Naive B cell (primary cell): ENCODE data around the gene CD1B. TPM values are rescaled to one million over a fixed set of nuclear protein-coding genes. Genes with fewer than 3 reads are reported as not detected.
A peak's percentile ranks its signal among the peaks of the same experiment; 100 is the strongest.
"Not testable (repeated sequence)": the region's sequence is repeated elsewhere in the genome, so short reads cannot be mapped to it uniquely, and the experiment has no call there.

Experiments
- ATAC-seq, 2 donors: fragments of 150-1000 bp; cut with Tn5 transposase; 2 replicates each; pipeline ENCODE4 v1.10.0; 2021; ENCODE audit warnings: low read depth in 2 of 2, mild to moderate bottlenecking in 2 of 2, moderate library complexity in 2 of 2
- DNase-seq: peaks from one replicate; pipeline ENCODE4 v3.0.0; 2022
- H3K27ac Mint-ChIP-seq, 6 donors: one replicate each; pipeline ENCODE4 v1.8.0; 2020 to 2022; ENCODE audit warnings: mild to moderate bottlenecking in 6 of 6, mixed read lengths in 6 of 6, moderate library complexity in 5 of 6, inconsistent platforms in 2 of 6
- H3K27me3 Mint-ChIP-seq, 3 donors: one replicate each; pipeline ENCODE4 v1.8.0; 2021 to 2022; ENCODE audit warnings: mixed read lengths in 3 of 3, mild to moderate bottlenecking in 1 of 3
- H3K36me3 Mint-ChIP-seq, 2 donors: one replicate each; pipeline ENCODE4 v1.8.0; 2020 to 2022; ENCODE audit warnings: mixed read lengths in 2 of 2, inconsistent platforms in 1 of 2, mild to moderate bottlenecking in 1 of 2
- H3K4me1 Mint-ChIP-seq, 3 donors: one replicate each; pipeline ENCODE4 v1.8.0; 2020 to 2022; ENCODE audit warnings: mixed read lengths in 3 of 3, inconsistent platforms in 1 of 3, mild to moderate bottlenecking in 1 of 3, moderate library complexity in 1 of 3
- H3K4me3 Mint-ChIP-seq, 8 donors: one replicate each; pipeline ENCODE4 v1.8.0; 2020 to 2022; ENCODE audit warnings: mild to moderate bottlenecking in 8 of 8, mixed read lengths in 8 of 8, moderate library complexity in 8 of 8, inconsistent platforms in 2 of 8
- H3K9me3 Mint-ChIP-seq, 7 donors: one replicate each; pipeline ENCODE4 v1.8.0; 2020 to 2022; ENCODE audit warnings: mixed read lengths in 7 of 7, mild to moderate bottlenecking in 5 of 7, inconsistent platforms in 2 of 7, moderate library complexity in 1 of 7
- polyA plus RNA-seq, 6 donors: library from polyadenylated mRNA; unstranded; fragments of 300-500 nt; fragmentation: Illumina TruSeq; gene quantifications; one replicate each; pipeline ENCODE4 v1.2.3, GENCODE V29; 2021; ENCODE audit warnings: low read depth in 6 of 6

Gene CD1B
- polyA plus RNA-seq = not detected

DNA sequence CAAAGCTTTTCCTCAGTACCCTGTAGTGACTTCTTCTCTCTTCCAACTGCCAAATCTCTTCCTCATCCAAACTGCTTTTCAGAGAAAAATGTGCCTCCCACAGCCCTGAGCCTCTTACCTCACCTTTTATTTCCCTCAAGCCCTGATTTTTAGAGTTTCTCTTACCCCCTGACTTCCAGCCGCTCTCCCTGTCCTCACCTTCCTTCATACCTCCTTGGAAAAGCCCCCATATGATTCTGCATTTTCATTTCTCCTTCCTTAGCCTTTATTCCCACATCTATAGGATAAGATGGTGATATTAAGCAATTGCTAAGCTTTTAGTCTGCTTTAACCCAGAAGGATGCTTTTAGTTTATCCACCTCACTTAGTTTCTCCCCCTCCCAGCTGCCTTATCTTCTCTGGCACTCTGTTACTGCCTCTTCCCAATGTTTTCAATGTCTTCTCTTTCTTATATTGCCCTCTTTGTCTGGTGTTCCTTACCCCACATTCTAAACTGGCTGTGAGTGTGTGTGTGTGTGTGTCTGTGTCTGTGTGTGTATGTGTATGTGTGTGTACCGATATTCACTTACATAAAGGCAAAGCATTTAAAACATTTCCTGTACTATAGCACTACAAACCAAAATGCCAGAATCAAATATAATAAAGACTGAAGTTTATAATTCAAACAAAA lies at the start of gene CD1B:
TSS of gene CD1B (minus strand) at position 51 of the 670 bp plus-strand sequence. CDS start 108 bp downstream, outside the sequence.
- no peaks in the 10 kb centered on the region for H3K27me3 Mint-ChIP-seq
- no peak within 1 kb of the TSS for H3K4me3 Mint-ChIP-seq
- no peak for DNase-seq
- H3K4me1 Mint-ChIP-seq = peaks cover 24 to 42% (median 37%) of the 10 kb centered on the region in 3 donors
- H3K27ac Mint-ChIP-seq = no peak within 1 kb of the TSS
- no peak for ATAC-seq
- H3K9me3 Mint-ChIP-seq = peaks cover 0 to 2% (median 0%) of the 10 kb centered on the region in 7 donors
- no peaks in the 10 kb centered on the region for H3K36me3 Mint-ChIP-seq

DNA sequence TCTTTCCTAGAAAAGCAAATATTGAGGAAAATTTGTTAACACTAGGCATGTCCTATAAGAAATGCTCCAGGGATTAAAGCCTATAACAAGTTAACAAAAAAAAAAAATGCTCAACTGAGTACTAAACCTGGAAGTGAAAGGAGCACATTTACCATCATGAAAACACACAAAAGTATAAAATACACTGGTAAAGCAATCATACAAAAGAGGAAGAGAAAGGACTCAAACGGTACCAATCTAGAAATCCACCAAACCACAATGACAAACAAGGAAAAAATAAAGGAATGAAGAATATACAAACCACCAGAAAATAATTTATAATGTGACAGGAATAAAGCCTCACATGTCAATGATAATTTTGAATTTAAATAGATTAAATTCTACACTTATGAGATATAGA lies 43.5 kb upstream of the CD1B start:
- peaks cover 8 to 10% (median 9%) of the 10 kb centered on the region in 3 donors for H3K4me1 Mint-ChIP-seq
- peak overlapping the region in 1 of 6 donors; percentile 4 for H3K27ac Mint-ChIP-seq
- ATAC-seq = no peak
- peaks cover 0 to 30% (median 9%) of the 10 kb centered on the region in 3 donors for H3K27me3 Mint-ChIP-seq
- H3K36me3 Mint-ChIP-seq = peaks cover 3 to 31% of the 10 kb centered on the region in 2 donors
- peaks cover 7 to 39% (median 25%) of the 10 kb centered on the region in 7 donors for H3K9me3 Mint-ChIP-seq
- DNase-seq = no peak
- no peak overlapping the region for H3K4me3 Mint-ChIP-seq

- H3K4me3 Mint-ChIP-seq, H3K27ac Mint-ChIP-seq, ATAC-seq, DNase-seq: not testable (repeated sequence)
- Mint-ChIP-seq H3K9me3 (peaks cover 7 to 39% (median 27%) of the 10 kb centered on the region in 7 donors), H3K36me3 (peaks cover 3 to 31% of the 10 kb centered on the region in 2 donors), H3K27me3 (peaks cover 0 to 30% (median 8%) of the 10 kb centered on the region in 3 donors), H3K4me1 (peaks cover 8 to 10% (median 9%) of the 10 kb centered on the region in 3 donors)
Measured at GRCh38 chr1:158374101-158374500, 42.8 kb upstream of the CD1B start.

GRCh38 chr1:158371188-158371953 lies 40.0 kb upstream of the CD1B start:
- no peak for ATAC-seq
- H3K36me3 Mint-ChIP-seq = peaks cover 0 to 34% of the 10 kb centered on the region in 2 donors
- H3K27me3 Mint-ChIP-seq = peaks cover 0 to 16% (median 2%) of the 10 kb centered on the region in 3 donors
- H3K27ac Mint-ChIP-seq = no peak overlapping the region
- H3K4me3 Mint-ChIP-seq = no peak overlapping the region
- peaks cover 8 to 10% (median 9%) of the 10 kb centered on the region in 3 donors for H3K4me1 Mint-ChIP-seq
- DNase-seq = no peak
- peaks cover 9 to 34% (median 28%) of the 10 kb centered on the region in 7 donors for H3K9me3 Mint-ChIP-seq

DNA sequence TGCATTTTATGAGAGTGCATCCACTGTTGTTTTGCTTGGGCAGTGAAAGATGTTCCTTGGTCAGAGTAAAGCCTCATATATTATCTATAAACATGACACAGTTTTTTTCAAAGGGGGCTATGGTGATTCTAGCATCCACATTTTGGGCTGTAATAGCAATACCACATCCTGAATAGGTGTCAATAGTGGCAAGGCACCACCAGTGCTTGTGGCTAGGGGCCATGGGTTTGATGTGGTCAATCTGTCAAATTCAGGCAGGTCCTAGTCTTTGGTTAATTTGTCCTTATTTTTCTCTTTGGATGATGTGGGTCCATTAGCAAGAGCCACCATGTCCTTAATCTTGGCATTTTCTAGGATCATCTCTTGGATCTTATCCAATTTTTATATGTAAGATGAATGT lies 35.5 kb upstream of the CD1B start:
- Mint-ChIP-seq H3K9me3 (peaks cover 4 to 29% (median 14%) of the 10 kb centered on the region in 7 donors), H3K4me3 (no peak overlapping the region), H3K27me3 (peaks cover 0 to 20% (median 9%) of the 10 kb centered on the region in 3 donors), H3K36me3 (peaks cover 0 to 21% of the 10 kb centered on the region in 2 donors), H3K4me1 (no peaks in the 10 kb centered on the region), H3K27ac (no peak overlapping the region)
- ATAC-seq = no peak
- DNase-seq = no peak

DNA sequence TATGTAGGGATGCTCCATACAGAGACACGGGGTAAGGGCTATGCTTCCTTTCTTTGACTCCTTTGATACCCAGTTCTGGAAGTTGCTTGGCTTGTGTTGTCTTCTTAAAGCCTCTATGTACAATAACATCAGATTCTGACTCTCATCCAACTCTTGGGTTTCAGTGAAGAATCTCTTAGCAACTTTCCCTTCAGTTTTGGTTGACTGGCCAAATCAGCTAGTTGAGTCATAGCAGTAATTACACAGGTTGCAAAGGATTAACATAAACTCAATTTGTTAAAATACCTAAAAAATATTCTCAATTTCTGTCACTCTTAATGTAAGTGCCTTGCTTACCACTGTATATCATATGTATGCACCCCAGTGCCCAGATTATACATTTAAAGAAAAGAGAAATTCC lies 31.6 kb upstream of the CD1B start:
- DNase-seq (no peak), ATAC-seq (no peak)
- Mint-ChIP-seq H3K9me3 (peaks cover 0 to 13% (median 5%) of the 10 kb centered on the region in 7 donors), H3K36me3 (peaks cover 0 to 7% of the 10 kb centered on the region in 2 donors), H3K27ac (no peak overlapping the region), H3K27me3 (peaks cover 0 to 15% (median 9%) of the 10 kb centered on the region in 3 donors), H3K4me1 (no peaks in the 10 kb centered on the region), H3K4me3 (no peak overlapping the region)

GRCh38 chr1:158362482-158362881 lies 31.2 kb upstream of the CD1B start:
- Mint-ChIP-seq H3K27ac (no peak overlapping the region), H3K27me3 (peaks cover 0 to 12% (median 9%) of the 10 kb centered on the region in 3 donors), H3K9me3 (peaks cover 0 to 13% (median 4%) of the 10 kb centered on the region in 7 donors), H3K36me3 (peaks cover 0 to 7% of the 10 kb centered on the region in 2 donors), H3K4me1 (no peaks in the 10 kb centered on the region), H3K4me3 (no peak overlapping the region)
- DNase-seq (no peak), ATAC-seq (no peak)

- Mint-ChIP-seq H3K27me3 (peaks cover 0 to 14% (median 0%) of the 10 kb centered on the region in 3 donors), H3K4me3 (no peak overlapping the region), H3K27ac (no peak overlapping the region), H3K9me3 (peaks cover 0 to 6% (median 0%) of the 10 kb centered on the region in 7 donors), H3K36me3 (no peaks in the 10 kb centered on the region), H3K4me1 (peaks cover 19 to 24% (median 21%) of the 10 kb centered on the region in 3 donors)
- DNase-seq (no peak), ATAC-seq (no peak)
Measured at GRCh38 chr1:158357441-158357840, 26.1 kb upstream of the CD1B start.

GRCh38 chr1:158356616-158357015 lies 25.3 kb upstream of the CD1B start:
- H3K36me3 Mint-ChIP-seq = no peaks in the 10 kb centered on the region
- H3K27me3 Mint-ChIP-seq = peaks cover 0 to 14% (median 0%) of the 10 kb centered on the region in 3 donors
- no peak overlapping the region for H3K4me3 Mint-ChIP-seq
- ATAC-seq (no peak), DNase-seq (no peak)
- peaks cover 0 to 1% (median 0%) of the 10 kb centered on the region in 7 donors for H3K9me3 Mint-ChIP-seq
- peaks cover 19 to 24% (median 21%) of the 10 kb centered on the region in 3 donors for H3K4me1 Mint-ChIP-seq
- H3K27ac Mint-ChIP-seq = peak overlapping the region in 1 of 6 donors; percentile 34

DNA sequence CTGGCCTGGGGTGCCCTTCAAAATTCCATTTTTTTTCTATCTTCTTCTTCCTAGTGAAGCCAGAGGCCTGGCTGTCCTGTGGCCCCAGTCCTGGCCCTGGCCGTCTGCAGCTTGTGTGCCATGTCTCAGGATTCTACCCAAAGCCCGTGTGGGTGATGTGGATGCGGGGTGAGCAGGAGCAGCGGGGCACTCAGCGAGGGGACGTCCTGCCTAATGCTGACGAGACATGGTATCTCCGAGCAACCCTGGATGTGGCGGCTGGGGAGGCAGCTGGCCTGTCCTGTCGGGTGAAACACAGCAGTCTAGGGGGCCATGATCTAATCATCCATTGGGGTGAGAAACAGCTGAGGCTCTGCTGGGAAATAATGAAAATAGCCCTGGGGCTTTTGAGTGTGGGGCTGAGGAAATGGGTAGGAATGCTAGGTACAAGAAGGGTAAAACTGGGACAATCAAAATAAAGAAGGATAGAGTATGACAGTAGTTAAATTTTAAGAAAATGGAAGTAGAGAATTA lies 24.5 kb upstream of the CD1B start:
- no peaks in the 10 kb centered on the region for H3K36me3 Mint-ChIP-seq
- H3K27me3 Mint-ChIP-seq = peaks cover 0 to 14% (median 0%) of the 10 kb centered on the region in 3 donors
- no peak for DNase-seq
- H3K4me1 Mint-ChIP-seq = peaks cover 19 to 24% (median 21%) of the 10 kb centered on the region in 3 donors
- peak overlapping the region in 1 of 6 donors; percentile 9 for H3K27ac Mint-ChIP-seq
- ATAC-seq = no peak
- H3K9me3 Mint-ChIP-seq = no peaks in the 10 kb centered on the region
- no peak overlapping the region for H3K4me3 Mint-ChIP-seq

DNA sequence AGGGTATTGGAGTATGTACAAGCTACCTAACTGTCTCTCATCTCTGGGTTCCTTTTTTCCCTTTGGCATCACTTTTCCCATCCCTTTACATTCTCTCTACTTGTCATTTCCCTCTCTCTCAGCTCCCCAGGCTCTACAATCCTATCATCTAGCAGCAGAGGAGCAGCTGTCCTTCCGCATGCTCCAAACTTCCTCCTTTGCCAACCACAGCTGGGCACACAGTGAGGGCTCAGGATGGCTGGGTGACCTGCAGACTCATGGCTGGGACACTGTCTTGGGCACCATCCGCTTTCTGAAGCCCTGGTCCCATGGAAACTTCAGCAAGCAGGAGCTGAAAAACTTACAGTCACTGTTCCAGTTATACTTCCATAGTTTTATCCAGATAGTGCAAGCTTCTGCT lies 22.9 kb upstream of the CD1B start:
- peaks cover 19 to 24% (median 21%) of the 10 kb centered on the region in 3 donors for H3K4me1 Mint-ChIP-seq
- H3K27ac Mint-ChIP-seq = peak overlapping the region in 4 of 6 donors; percentile 10 to 94 (median 64)
- no peaks in the 10 kb centered on the region for H3K9me3 Mint-ChIP-seq
- ATAC-seq (no peak), DNase-seq (no peak)
- H3K27me3 Mint-ChIP-seq = peaks cover 0 to 14% (median 0%) of the 10 kb centered on the region in 3 donors
- no peaks in the 10 kb centered on the region for H3K36me3 Mint-ChIP-seq
- H3K4me3 Mint-ChIP-seq = peak overlapping the region in 1 of 8 donors; percentile 20

DNA sequence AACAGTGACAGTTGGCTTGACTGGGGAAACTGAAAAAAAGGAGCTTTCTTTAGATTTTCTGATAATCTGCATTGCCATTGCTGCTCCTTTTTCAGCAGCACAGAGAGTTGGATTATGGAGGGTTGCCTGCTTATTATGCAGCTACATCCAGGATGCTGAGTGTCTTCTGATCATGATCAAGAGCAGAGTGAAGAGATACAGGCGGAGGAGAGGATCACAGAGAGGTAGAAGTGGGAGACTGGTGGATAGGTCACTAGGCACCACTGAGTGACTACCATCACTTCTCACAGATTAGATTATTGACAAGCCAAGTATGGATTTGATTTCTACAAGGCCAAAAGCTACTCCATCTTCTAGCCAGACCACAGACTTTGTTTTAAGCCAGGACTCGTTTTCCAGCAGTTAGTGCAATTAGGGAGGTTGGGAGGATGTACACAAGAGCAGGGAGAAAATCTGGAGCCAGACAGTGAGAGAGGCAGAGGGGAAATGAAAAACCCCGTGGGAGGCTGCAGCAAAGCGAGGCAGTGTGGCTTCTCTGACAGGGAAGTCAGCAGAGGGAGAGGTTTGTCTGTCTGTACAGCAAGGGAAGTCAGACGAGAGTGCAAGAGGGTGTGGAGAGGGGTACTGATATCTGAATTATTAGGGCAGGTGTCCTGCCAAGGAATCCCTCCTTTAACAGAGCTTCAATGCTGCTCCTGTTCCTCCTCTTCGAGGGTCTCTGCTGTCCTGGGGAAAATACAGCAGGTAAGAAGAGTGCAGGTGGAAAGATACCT lies 22.2 kb upstream of the CD1B start, which contains the start of gene CD1E:
TSS of gene CD1E (plus strand) at position 592 of the 773 bp plus-strand sequence. CDS start at position 687, 95 bp downstream.
- Mint-ChIP-seq H3K4me1 (peaks cover 19 to 24% (median 21%) of the 10 kb centered on the region in 3 donors), H3K4me3 (peak within 1 kb of the TSS in 6 of 8 donors; percentile 6 to 69 (median 22)), H3K27ac (peak within 1 kb of the TSS in 5 of 6 donors; percentile 10 to 94 (median 54)), H3K27me3 (peaks cover 0 to 14% (median 0%) of the 10 kb centered on the region in 3 donors), H3K9me3 (peaks cover 0 to under 1% (median 0%) of the 10 kb centered on the region in 7 donors), H3K36me3 (no peaks in the 10 kb centered on the region)
- ATAC-seq = peak; percentile 47 to 56
- no peak for DNase-seq
